HG03159 (cell line): Measurements from ENCODE around the gene SLC43A2.
"Not testable (repeated sequence)": the region's sequence is repeated elsewhere in the genome, so short reads cannot be mapped to it uniquely, and the experiment has no call there.

Experiments used
- ATAC-seq: cut with Tn5 transposase; IDR thresholded peaks from one replicate; pipeline ENCODE4 v1.9.1; 2021; ENCODE audit warnings: mild to moderate bottlenecking, moderate library complexity; ENCODE audit not compliant: unreplicated experiment

SLC43A2 gene

DNA sequence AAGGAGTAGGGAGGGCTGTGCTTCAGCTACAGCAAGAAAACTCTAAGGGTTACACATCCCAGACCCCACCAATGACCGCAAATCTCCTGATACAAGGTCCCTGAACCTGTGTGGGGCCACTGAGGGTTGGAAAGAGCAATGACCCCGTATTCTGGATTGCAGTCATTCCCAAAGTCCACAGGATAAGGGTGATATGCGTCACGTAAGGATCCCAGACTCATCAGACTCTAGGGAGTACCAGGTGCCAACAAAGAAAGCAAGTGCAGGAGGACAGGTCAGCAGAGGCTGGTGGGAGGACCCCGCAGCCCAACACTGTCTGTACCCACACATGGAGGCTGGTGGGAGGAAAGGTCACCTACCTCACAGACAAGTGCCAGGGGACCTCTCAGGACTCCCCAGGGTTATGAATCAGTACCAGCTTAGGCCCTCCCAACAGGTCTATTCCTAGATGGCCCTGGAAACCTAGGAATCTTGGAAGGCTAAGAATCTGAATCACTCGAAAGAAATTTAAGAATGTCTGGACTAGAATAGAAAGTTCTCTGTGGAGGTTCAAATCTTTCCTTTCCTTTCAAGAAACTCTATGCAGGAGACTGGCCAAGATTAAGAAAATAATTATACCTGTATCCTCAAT is 82.2 kb downstream of the SLC43A2 start:
- no peak for ATAC-seq

DNA sequence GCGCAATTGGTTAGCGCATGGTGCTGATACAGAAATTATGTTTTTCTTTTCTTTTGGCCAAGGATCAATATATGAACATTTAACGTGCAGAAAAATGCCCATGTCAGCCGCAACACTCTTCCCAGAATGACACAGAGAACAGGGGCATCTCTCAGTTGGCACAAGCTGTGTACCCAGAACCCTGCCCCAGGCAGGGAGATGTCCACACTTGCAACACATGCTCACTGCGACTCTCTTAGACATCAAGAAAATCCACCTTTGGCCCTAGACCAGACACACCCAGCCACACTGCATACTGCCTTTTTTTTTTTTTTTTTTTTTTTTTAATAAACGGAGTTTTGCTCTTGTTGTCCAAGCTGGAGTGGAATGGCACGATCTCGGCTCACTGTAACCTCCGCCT is 83.0 kb downstream of the SLC43A2 start:
- no peak for ATAC-seq

DNA sequence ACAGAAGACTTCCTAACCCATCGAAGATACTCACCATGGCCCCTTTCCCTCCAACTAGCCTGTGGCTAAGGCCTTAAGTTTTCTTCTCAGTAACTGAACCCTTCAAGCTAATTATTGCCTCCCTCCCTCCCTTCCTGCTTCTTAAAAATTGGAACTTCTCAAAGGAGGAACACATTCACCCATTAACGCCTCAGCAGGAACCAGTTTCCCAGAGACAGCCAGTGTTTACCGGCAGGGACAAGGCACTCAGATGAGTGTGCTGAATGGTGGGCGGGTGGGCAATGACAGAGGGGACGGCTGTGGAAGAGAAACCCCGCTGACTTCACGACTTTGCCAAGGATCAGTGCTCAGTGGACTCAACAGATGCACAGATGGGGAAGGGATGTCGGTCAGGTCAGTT is 86.3 kb downstream of the SLC43A2 start:
- no peak for ATAC-seq

DNA sequence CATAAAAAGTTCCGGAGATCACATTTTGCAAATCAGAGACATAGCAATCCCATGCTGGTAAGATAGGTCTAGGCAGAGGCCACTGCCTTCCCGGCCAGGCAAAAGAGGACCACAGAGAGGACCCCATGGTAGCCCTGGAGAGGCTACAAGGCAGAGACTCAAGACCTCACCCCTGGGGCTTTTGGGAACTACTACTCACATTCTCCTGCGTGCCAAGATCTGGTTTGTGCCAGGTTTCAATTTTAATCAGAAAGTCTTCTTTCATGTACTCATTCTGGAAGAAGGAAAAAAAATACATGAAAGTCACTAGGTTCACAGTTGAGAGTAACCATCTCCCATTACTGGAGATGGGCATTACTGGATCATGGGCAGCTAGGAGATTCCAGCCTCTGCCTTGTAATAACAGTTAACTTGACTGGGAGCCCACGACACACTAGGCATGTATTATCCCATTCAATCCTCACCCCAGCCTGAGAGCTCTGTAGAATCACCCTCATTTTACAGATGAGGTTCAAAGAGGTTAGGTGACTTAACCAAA is 87.2 kb downstream of the SLC43A2 start:
- no peak for ATAC-seq

DNA sequence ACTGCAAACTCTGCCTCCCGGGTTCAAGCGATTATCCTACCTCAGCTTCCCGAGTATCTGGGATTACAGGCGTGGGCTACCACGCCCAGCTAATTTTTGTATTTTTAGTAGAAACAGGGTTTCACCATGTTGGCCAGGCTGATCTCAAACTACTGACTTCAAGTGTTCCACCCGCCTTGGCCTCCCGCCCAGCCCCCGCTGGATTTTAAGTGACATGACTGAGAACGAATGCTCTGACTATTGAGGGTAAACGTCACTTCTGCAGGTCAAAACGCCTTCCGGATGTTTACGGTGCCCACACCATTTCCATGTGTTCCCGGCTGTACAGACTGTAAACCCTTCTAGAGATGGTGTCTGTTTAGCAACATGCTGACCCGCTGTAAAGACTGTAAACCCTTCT is 88.8 kb downstream of the SLC43A2 start:
- ATAC-seq = no peak

DNA sequence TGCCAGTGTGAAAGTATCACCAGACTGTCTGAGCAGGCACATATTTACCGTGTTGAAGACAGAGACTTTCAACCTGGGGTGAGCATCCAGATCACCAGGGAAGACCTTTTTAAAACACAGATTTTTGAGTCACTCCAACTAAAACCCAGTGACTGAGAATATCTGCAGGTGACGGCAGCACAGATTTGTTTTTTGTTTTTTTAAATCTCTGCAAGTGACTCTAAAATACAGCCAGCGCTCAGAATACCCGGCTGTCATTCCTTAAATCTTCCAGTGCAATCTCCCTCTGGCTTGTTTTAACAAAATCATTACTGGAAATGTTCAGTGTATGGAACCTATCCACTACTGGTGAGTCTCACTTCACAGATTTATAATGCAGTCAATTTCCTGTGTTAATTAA is 92.9 kb downstream of the SLC43A2 start:
- ATAC-seq = no peak

DNA sequence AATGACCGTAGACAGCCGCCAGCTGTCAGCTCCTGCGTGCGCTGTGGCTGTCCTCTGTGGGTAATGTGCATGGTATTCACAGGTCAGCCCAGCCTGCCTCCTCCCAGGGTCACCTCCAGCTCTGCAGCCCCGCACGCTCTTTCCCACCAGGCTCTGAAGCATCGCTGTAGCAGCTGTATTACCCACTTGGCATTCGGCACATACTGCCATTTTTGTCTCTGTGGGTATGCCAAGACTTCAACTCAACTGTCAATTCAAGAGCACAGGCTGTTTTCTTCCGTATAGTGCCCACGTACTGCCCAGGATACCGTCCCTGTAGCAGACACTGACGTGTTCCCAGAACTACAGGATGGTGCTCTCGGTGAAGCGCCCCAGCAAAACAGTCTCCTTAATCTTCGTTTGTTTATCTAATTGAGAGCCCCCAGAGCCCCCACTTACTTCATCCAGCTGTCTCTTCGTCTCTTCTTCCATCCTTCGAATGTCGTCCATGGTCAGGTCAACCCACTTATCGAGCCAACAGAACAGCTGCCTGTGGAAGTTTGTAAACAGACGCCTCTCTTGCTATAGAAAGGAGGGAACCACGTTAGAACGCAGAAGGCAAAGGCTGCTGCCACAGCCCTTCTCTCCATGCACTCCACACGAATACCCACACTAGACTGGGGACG is 94.8 kb downstream of the SLC43A2 start:
- no peak for ATAC-seq

DNA sequence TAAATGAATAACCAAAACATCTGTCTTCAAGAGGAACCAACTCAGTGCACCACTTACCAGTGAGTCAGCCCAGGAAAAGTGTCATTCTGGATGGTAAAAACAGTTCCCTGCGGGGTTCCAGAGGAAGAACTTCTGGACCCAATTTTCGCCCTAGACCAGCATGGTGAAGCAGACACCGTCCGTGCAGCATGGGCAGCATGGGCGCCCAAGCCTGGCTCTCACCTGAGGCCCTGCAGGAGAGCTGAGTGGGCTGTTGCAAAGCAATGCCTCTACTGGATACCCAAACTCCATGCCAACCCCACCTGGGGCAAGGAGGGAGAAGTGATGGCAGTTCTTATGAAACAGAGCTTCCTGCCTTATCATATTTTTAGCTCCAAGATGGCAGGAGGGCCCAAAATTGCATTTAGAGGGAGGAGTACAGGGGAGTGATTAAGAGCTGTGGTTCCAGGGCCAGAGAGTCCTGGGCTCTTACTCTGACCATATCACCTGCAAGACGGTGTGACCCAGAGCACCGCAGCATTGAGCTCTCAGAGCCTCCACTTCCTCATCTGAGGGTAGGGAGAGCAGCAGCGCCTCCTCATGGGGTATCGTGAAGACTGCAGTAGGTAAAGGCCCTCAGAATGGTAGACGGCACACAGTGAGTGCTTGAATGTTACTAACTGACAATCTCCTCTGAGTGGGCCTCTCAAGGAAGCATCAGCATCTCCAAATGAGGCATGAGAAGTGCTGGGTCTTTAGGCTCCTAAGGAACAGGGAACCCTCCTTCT is 95.6 kb downstream of the SLC43A2 start:
- ATAC-seq = no peak

DNA sequence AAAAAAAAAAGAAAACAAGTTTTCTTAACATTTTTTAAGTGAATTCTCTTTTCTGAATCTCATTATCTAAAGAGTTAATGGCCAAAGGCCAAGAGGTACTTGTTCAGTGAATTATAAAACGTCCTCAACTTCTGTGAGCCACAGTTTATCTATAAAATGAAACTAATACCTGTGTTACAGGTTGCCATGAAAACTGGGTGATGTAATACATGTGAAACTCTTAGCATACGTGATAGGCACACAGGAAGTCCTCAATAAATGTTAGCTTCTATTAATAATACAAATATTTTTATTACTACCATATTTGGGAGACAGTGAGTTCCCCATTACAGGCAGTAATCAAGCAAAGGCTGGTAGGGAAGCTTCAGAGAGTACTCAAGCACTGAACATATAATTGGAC is 98.8 kb downstream of the SLC43A2 start:
- ATAC-seq = no peak

DNA sequence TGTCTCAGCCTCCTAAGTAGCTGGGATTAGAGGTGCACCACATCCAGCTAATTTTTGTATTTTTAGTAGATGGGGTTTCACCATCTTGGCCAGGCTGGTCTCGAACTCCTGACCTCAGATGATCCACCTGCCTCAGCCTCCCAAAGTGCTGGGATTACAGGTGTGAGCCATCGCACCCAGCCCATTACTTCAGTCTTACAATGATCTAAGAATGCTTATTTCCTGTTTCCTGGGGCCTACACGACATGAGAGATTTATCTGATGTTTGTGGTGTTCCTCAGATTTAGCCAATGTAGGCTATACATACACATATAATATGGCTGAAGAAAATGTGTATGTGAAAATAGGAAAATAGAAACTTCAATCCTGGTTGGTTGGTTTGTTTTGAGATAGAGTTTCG is 101.8 kb downstream of the SLC43A2 start:
- not testable (repeated sequence) for ATAC-seq

DNA sequence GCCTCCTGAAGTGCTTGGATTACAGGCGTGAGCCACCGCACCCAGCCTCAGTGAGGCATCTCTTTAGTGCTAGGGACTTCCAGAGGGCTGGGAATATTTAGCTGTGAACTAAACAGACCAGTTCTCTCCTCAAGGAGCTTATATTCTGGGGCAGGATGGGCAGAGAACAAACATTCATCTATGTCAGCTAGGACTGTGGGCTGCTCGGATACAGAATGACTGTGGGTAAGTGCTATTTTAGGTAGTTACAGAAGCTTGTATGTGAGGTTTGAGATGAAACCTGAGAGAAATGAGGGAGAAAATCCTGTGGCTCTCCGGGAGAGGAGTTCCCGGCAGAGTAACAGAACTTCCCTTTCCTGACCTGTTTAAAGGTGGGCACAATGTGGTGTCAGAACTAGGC is 106.0 kb downstream of the SLC43A2 start:
- ATAC-seq = no peak

DNA sequence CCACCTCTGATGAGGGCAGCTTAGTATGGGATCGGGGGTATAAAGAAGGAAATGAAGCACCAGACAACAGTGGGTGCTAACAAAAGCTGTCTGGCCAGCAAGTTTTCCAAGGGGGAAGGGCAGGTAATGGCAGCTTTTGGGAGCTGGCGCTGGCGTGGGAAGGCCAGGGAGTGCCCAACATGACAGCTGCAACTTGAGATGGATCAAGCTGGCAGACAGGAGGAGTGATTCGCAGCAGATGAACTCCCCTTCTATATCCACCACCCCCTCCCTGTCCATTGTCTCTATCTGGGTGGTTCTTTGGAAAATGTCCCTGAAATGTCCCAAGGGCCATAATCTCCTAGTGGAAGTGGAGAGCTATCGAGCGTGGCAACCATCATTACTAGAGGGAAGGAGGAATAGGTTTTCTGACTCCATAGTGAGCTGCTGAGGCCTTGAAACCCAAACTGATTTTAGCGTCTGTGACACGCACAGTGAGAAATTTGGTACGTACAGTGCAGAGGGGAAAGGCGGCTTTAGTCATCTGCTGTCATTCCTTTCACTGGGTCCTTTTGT is 107.5 kb downstream of the SLC43A2 start:
- ATAC-seq = no peak

DNA sequence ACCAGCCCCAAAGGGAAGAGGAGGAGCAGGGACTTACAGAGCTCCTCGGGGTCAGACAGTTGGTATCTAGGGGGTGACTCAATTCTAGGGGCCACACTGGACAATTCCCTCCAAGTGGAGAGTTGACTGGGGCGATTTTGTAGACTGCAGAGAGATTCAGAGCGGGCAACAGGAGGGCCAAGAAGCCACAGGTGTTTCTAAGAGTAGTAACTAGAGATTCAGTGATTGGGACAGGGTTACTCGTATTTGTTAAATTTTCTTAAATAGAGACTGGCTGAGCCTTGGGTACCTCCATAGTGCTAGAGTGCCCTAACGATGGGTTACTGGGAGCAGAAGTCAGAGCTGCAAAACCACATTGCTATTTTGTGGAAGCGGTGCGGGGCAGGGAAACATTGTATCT is 109.0 kb downstream of the SLC43A2 start:
- ATAC-seq = no peak
